K562 (cell line): ENCODE results near the gene GSK3B. TPM values are rescaled to one million over a fixed set of nuclear protein-coding genes. Genes with fewer than 3 reads are reported as not detected.

Experiments used
- ATAC-seq: fragments of 200-7000 bp; cut with Tn5 transposase; 3 replicates; pipeline ENCODE4 v1.9.1; 2020; ENCODE audit warnings: moderate library complexity
- BruUV-seq: library from RNA; stranded (reverse); fragments of 400-500 nt; replicated peaks from 2 replicates; lab custom pipeline; 2021; lab: Mats Ljungman, UMichigan
- CTCF ChIA-PET: fragments of 300-600 bp; formaldehyde crosslinking; extraction: SDS; loops from one replicate; lab custom pipeline; 2021; ENCODE audit warnings: low intra/inter-chr PET ratio; lab: Yijun Ruan, JAX
- POLR2A ChIA-PET: fragments of 300-600, 350-650 bp; sonication (Branson Sonifier 250); formaldehyde crosslinking; extraction: SDS; loops from one replicate; lab custom pipeline; 2021; ENCODE audit warnings: antibody characterized with exemption, inconsistent platforms; lab: Yijun Ruan, JAX
- DNase-seq, 4 experiments: peaks; one replicate each; pipeline versions ENCODE4 v3.0.0 to v3.0.0-alpha.2; 2011 to 2018; ENCODE audit warnings: low spot score in 3 of 4, mixed read lengths in 3 of 4; ENCODE audit errors: extremely low read depth in 1 of 4
- FAIRE-seq: peaks from 2 replicates; lab custom pipeline; 2011; peaks lifted over from hg19 to GRCh38; lab: Jason Lieb, UNC
- H2AFZ ChIP-seq: 2 replicates; pipeline ENCODE4 v1.6.0; 2011; ENCODE audit warnings: low read depth, low read length, control low read depth, inconsistent platforms
- H3K27ac ChIP-seq: fragments of 200-600 bp; 3 replicates; pipeline ENCODE4 v1.8.0; 2011; ENCODE audit warnings: low read depth, mild to moderate bottlenecking, control low read depth, inconsistent platforms, low read length, moderate library complexity, mixed read lengths; ENCODE audit errors: extremely low read depth
- H3K27me3 ChIP-seq, 2 experiments: fragments of 300-600 bp in 1 of 2; 2 replicates in 1 of 2; 3 replicates in 1 of 2; pipeline versions ENCODE4 v1.6.0 to v1.8.0; 2011; ENCODE audit warnings: inconsistent platforms in 2 of 2, low read length in 2 of 2, mild to moderate bottlenecking in 1 of 2, mixed read lengths in 1 of 2, moderate library complexity in 1 of 2; ENCODE audit not compliant: control insufficient read depth in 2 of 2, insufficient read depth in 2 of 2
- H3K36me3 ChIP-seq: fragments of 300-600 bp; 3 replicates; pipeline ENCODE4 v1.8.0; 2011; ENCODE audit warnings: mild to moderate bottlenecking, low read length, inconsistent platforms; ENCODE audit not compliant: control insufficient read depth, insufficient read depth
- H3K4me1 ChIP-seq, 2 experiments: fragments of 200-600 bp in 1 of 2; replicated peaks in 1 of 2; 2 replicates in 1 of 2; 3 replicates in 1 of 2; pipeline versions ENCODE4 v1.5.1 to v1.8.0; 2011; ENCODE audit warnings: inconsistent platforms in 2 of 2, low read length in 2 of 2, mild to moderate bottlenecking in 1 of 2, mixed read lengths in 1 of 2, moderate library complexity in 1 of 2; ENCODE audit not compliant: control insufficient read depth in 2 of 2, insufficient read depth in 2 of 2
- H3K4me2 ChIP-seq: 2 replicates; pipeline ENCODE4 v1.6.1; 2011; ENCODE audit warnings: low read length, control low read depth, inconsistent platforms, mixed read lengths; ENCODE audit not compliant: insufficient read depth
- H3K4me3 ChIP-seq: fragments of 200-600 bp; sonication (generic), shearing (Covaris generic); 2 replicates; pipeline ENCODE4 v1.5.1; 2016; ENCODE audit warnings: control low read depth, inconsistent platforms
- H3K79me2 ChIP-seq: fragments of 200-600 bp; 3 replicates; pipeline ENCODE4 v1.8.0; 2011; ENCODE audit warnings: low read length, inconsistent platforms; ENCODE audit not compliant: control insufficient read depth, insufficient read depth
- H3K9ac ChIP-seq, 2 experiments: 2 replicates each; pipeline versions ENCODE4 v1.6.0 to v1.6.1; 2011; ENCODE audit warnings: low read depth in 2 of 2, low read length in 2 of 2, control low read depth in 1 of 2, inconsistent platforms in 1 of 2, mild to moderate bottlenecking in 1 of 2, mixed read lengths in 1 of 2; ENCODE audit not compliant: insufficient read depth in 1 of 2
- H3K9me1 ChIP-seq: one replicate; pipeline ENCODE4 v1.6.0; 2011; ENCODE audit warnings: inconsistent platforms, mild to moderate bottlenecking, low read length, moderate library complexity; ENCODE audit not compliant: control insufficient read depth, insufficient read depth
- H3K9me3 ChIP-seq: replicated peaks from 2 replicates; pipeline ENCODE4 v1.5.1; 2011; ENCODE audit warnings: low read depth, low read length, inconsistent platforms; ENCODE audit not compliant: control insufficient read depth, insufficient read depth
- H4K20me1 ChIP-seq: replicated peaks from 2 replicates; pipeline ENCODE4 v1.6.1; 2011; ENCODE audit warnings: low read length, inconsistent platforms, mixed read lengths; ENCODE audit not compliant: control insufficient read depth, insufficient read depth
- CCNT2 ChIP-seq: IDR thresholded peaks from 2 replicates; pipeline ENCODE4 v1.6.1; 2011; ENCODE audit warnings: borderline replicate concordance, low read depth, mild to moderate bottlenecking, moderate library complexity, mixed read lengths, low read length; ENCODE audit not compliant: insufficient read length; ENCODE audit errors: extremely low read depth
- GTF3C2 ChIP-seq: IDR thresholded peaks from 3 replicates; pipeline ENCODE4 v1.6.1; 2011; ENCODE audit warnings: borderline replicate concordance, mild to moderate bottlenecking, moderate library complexity; ENCODE audit not compliant: insufficient read length; ENCODE audit errors: extremely low read depth
- NRF1 ChIP-seq, 2 experiments: fragments of 450-650 bp; IDR thresholded peaks in 1 of 2; conservative IDR thresholded peaks in 1 of 2; 2 replicates each; pipeline ENCODE4 v1.6.1; 2014; ENCODE audit warnings: mild to moderate bottlenecking in 2 of 2
- SRSF3 ChIP-seq: fragments of 200-400 bp; formaldehyde crosslinking; IDR thresholded peaks from 2 replicates; pipeline ENCODE4 v1.6.1; 2016; ENCODE audit warnings: mild to moderate bottlenecking, low read length, moderate library complexity; ENCODE audit not compliant: insufficient read depth
- ZBTB26 ChIP-seq: fragments of 450-650 bp; formaldehyde crosslinking; IDR thresholded peaks from 2 replicates; pipeline ENCODE4 v1.4.0; 2022; ENCODE audit warnings: missing genetic modification characterization
- ZNF583 ChIP-seq: fragments of 250-450 bp; sonication (Bioruptor Pico); IDR thresholded peaks from 2 replicates; pipeline ENCODE4 v1.4.0; 2020
- WGBS: fragments of 100-300 bp; shearing (Covaris generic); methylation state at CpG from one replicate; pipeline ENCODE4 v1.1.6; 2016; ENCODE audit warnings: low coverage, mixed read lengths; ENCODE audit not compliant: insufficient coverage; ENCODE audit errors: missing lambda C conversion rate; 5-methylcytosine and 5-hydroxymethylcytosine counted together
- in situ Hi-C: fragments of 300-500 bp; cut with MboI; formaldehyde crosslinking; loops from 4 replicates; pipeline ENCODE4 v1.15.0; 2018; ENCODE audit warnings: inconsistent platforms, mixed read lengths
- intact Hi-C: fragments of 100-400 bp; cut with micrococcal nuclease; formaldehyde crosslinking; loops from 2 replicates; pipeline ENCODE4 v1.14.2; 2022
- polyA plus RNA-seq, 8 experiments: library from polyadenylated mRNA; depleted of rRNA in 4 of 8; stranded (reverse) in 5 of 8; unstranded in 3 of 8; fragments of >200 nt; fragmentation: Nextera tagmentation in 2 of 8; fragmentation: Illumina TruSeq in 1 of 8; extraction: Ambion mirVana in 2 of 8; extraction: Trizol in 1 of 8; gene quantifications; 2 replicates each; pipeline versions ENCODE4 v1.2.1 to v1.2.3, GENCODE V29; 2011 to 2014; ENCODE audit warnings: inconsistent platforms in 1 of 8, missing spikeins in 1 of 8
- total RNA-seq, 7 experiments: library from RNA; depleted of rRNA in 6 of 7; stranded (reverse); fragments of >200 nt in 6 of 7; fragmentation: Illumina TruSeq in 2 of 7; extraction: Trizol in 2 of 7; gene quantifications; 2 replicates each; pipeline versions ENCODE4 v1.2.1 to v1.2.3, GENCODE V29; 2011 to 2021; ENCODE audit warnings: low replicate concordance in 1 of 7

Gene GSK3B
- total and polyA plus RNA-seq, 9 of the 15 experiments (the other 6 are each of a cell fraction or from before 2014, with no cell fraction given) = 4.7 to 25.0 (median 18.7) TPM

GRCh38 chr3:119973018-119973646 lies 121.1 kb downstream of the GSK3B start:
- Histone ChIP-seq H3K4me2 (no peak overlapping the region), H3K9ac (no peak overlapping the region), H2AFZ (no peak overlapping the region), H3K36me3 (no peaks in the 10 kb centered on the region), H3K27me3 (no peaks in the 10 kb centered on the region), H3K27ac (no peak overlapping the region), H3K9me1 (no peaks in the 10 kb centered on the region), H4K20me1 (no peaks in the 10 kb centered on the region), H3K9me3 (no peaks in the 10 kb centered on the region), H3K4me1 (no peaks in the 10 kb centered on the region), H3K79me2 (peaks cover 30% of the 10 kb centered on the region), H3K4me3 (no peak overlapping the region)
- FAIRE-seq (no peak), ATAC-seq (no peak), DNase-seq (no peak)
- no TSS peak for BruUV-seq
- ChIA-PET CTCF (no interaction called here), POLR2A (no interaction called here)
- in situ Hi-C loops (no loop called here), intact Hi-C loops (no loop called here)
- TF ChIP-seq GTF3C2 (no peak), ZBTB26 (no peak), ZNF583 (CRISPR knock-in tag) (no peak), CCNT2 (no peak), NRF1 (conservative IDR thresholded peaks at IDR 0.05 in 1 of 2, IDR thresholded peaks at IDR 0.05 in 1 of 2) (no peak), SRSF3 (no peak)
- 94% methylated on average over 7 of the region's 7 CpGs for WGBS
